ENCODE data around the gene OR10A3.

GRCh38 chr11:7892059-7892699 lies 49.3 kb downstream of the OR10A3 start:
- TF ChIP-seq CTCF (IDR thresholded peaks at IDR 0.05; ENCODE audit: borderline replicate concordance, extremely low read depth, low read length, poor library complexity, severe bottlenecking) (no peak), EZH2 (IDR thresholded peaks at IDR 0.05; ENCODE audit: borderline replicate concordance, low read depth, low read length, severe bottlenecking) (no peak)
